GM19351 (cell line): ENCODE results near the gene TMEM51.
A peak's percentile ranks its signal among the peaks of the same experiment; 100 is the strongest.

Experiments used
- ATAC-seq: cut with Tn5 transposase; IDR thresholded peaks from one replicate; pipeline ENCODE4 v1.9.1; 2021; ENCODE audit warnings: mild to moderate bottlenecking, moderate library complexity; ENCODE audit not compliant: unreplicated experiment

The TMEM51 gene

DNA sequence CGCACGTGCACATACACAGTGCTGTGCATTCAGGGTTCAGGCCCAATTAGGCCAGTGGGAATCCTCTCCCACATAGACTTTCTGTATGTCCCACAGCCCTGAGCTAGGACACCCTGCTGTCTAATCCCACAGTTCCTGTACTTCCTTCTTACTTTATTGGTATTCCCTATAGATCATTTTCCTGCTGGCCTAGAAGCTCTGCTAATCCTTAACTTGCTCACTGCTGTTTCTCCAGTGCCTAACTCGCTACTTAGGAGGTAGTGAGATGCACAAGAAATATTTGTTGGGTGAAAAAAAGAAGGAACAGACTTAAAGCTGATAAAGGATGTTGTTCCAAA, 59.4 kb downstream of the TMEM51 start:
- ATAC-seq: no peak

GRCh38 chr1:15213341-15213821, 59.8 kb downstream of the TMEM51 start:
- ATAC-seq: no peak

GRCh38 chr1:15214527-15214926, 61.0 kb downstream of the TMEM51 start:
- ATAC-seq: no peak

- no peak for ATAC-seq
Observed at GRCh38 chr1:15215116-15215515, 61.6 kb downstream of the TMEM51 start.

GRCh38 chr1:15217654-15218053, 64.1 kb downstream of the TMEM51 start:
- ATAC-seq: no peak

DNA sequence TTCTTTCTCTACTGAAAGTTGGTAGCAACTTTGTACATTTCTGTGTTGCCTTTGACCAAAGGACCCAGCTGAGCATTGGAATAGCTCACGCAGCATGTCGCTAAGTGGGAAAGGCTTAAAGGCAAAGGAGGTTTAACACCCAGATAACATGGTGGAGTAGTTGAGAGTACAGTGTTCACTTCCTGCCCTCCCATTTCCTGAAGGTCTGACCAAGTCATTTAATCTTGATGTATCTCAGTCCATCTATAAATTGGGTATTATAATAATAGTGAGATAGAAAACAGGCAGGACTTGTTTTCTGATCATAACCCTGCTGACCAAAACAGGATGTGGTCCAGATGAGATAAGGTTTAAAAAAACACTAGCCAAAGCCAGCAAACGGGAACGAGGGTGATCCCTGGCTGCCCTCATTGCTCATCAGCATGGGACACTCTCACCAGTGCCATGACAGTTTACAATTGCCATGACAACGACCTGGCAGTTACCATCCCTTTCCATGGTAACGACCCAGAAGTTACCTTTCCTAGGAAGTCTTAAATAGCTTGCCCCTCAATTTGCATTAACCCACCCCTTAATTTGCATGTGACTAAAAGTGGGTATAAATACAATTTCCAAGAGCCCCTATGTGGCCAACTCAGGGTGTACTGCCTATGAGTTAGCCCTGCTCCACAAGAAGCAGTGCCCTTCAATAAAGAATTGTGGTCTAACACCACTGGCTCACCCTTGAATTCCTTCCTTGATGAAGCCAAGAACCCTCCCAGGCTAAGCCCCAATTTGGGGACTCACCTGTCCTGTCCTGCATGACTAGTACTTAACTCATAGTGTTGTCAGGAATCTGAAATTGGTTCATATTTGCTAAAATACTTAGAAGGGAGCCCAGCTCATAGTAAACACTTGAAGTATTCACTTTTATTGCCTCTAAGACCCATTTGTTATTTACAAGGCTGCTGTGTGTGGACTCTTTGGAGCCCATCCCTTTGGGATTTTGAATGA, 65.0 kb downstream of the TMEM51 start:
- ATAC-seq: no peak

DNA sequence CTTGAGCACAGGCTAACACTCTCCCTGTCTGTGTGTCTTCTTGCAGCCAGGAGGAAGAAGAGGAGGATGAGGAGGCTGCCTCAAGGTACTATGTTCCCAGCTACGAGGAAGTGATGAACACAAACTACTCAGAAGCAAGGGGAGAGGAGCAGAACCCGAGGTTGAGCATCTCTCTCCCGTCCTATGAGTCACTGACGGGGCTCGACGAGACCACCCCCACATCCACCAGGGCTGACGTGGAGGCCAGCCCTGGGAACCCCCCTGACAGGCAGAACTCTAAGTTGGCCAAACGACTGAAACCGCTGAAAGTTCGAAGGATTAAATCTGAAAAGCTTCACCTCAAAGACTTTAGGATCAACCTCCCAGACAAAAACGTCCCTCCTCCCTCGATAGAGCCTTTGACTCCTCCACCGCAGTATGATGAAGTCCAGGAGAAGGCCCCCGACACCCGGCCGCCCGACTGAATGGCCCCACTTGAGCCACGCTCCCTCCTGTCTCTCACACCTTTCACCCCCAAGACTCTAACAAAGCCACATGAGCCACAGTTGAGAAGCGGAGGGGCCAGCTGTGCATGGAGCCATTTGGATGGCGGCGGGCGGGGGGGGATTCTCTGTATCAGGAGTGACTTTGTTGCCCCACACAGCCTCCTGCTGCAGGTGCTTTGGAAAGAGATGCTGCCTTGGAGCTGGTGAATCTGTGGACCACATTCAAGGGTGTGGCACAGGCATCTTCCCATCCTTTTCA, 65.9 kb downstream of the TMEM51 start:
- no peak for ATAC-seq

DNA sequence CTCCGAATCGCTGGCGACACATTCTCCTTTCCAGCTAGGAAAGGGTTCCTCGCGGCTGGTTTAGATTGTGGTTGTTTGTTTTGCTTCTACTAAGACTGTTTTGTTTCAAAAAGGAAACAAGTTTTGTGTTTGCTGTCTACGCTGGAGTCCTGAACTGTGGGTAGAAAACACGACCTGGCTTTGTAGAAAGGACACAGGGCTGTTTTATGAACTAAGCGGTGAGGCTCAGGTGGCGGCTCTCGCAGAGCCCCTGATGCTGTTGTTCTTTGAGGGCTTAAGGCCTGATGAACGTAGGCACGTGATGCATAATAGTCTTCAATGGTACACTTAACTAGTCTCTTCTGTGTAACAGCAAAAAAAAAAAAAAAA, 66.5 kb downstream of the TMEM51 start:
- ATAC-seq: no peak

DNA sequence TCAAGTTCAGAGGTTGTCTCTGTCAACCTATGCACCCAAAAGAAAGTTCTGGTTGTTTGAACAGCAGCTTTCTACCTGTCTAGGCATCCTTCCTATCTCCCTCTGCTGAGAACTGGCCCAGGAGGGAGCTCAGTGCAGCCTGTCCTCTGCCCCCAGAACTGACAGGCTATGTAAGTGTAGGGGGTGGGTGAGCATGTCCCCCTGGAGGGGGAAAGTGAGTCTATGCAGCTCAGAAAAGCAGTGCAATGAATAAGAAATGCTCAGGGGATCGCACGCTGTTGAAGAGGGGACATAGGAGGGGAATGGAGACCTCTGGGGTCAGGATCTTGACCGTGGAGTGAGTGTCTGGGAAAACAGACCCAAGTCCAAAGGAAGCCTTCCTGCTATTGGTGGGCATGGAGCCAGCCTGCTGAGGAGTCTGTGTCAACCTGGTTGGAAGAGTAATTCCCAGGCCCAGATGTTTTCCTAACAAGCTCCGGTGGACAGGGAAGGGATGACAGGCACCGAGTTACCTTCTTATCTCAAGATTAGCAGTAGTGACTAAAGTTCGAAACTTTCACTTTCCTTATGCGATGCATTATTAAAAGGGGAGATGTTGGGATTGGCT, 67.4 kb downstream of the TMEM51 start:
- no peak for ATAC-seq

- no peak for ATAC-seq
Observed at GRCh38 chr1:15222653-15223303, 69.2 kb downstream of the TMEM51 start.

GRCh38 chr1:15224259-15224869, 70.8 kb downstream of the TMEM51 start:
- ATAC-seq: no peak

DNA sequence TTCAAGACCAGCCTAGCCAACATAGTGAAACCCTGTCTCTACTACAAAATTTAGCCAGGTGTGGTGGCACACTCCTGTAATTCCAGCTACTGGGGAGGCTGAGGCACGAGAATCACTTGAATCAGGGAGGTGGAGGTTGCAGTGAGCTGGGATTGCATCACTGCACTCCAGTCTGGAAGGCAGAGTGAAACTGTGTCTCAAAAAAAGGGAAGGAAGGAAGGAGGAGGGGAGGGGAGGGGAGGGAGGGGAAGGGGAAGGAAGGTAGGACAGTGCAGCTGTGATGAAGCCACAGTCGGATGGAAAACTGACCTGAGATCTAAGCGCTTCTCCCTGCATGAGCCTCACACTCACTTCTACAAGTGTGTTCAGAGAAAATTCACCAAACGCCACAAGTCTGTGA, 71.4 kb downstream of the TMEM51 start:
- ATAC-seq: no peak

DNA sequence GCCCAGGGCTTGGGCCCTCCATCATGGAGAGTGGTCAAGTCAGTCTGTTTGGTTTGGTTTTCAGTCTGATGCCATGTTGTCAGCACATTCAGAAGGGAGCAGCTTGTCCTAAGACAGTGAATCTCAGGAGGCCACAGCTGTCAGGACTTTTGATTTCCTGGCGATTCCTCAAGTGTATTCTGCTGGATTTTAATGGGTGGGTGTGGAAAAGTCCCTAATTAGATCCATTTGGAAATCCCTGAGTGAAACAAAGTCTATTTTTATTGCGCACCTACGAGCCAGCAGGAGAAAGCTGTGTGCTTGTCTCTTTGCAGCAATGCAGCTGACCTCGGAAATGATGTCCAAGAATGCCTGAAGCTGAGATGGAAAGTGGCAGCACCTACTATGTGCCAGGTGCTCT, 71.9 kb downstream of the TMEM51 start:
- ATAC-seq: no peak

- ATAC-seq: no peak
Observed at GRCh38 chr1:15226388-15227255, 73.1 kb downstream of the TMEM51 start.

DNA sequence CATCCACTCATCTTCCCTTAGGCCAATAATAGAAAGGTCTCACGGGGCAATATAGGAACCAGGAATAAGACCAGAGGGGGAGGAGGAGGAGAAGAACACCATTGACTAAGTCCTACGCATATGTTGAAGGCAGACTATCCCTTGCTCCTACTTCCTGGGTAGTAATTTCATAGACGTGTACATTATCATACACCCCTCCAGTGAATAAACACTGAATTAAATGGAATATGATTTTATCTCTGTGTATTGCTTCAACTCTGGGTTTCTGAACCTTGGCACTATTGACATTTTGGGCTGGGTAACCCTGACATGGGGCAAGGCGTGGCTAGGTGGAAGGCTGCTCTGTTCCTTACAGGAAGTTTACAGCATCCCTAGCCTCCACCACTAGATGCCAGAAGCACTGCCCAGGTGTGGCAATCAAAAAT, 76.2 kb downstream of the TMEM51 start:
- no peak for ATAC-seq

GRCh38 chr1:15231714-15232201, 78.2 kb downstream of the TMEM51 start:
- peak; percentile 89 for ATAC-seq

DNA sequence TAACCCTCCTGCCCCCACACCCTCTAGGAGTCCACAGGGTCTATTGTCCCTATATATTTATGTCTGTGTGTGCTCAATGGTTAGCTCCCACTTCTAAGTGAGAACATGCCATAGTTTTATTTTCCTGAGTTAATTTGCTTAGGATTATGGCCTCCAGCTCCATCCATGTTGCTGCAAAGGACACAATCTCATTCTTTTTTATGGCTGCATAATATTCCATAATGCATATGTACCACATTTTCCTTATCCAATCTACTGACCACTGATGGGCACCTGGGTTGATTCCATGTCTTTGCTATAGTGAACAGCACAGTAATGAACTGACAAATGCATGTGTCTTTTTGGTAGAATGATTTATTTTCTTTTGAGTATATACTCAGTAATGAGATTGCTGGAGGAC, 80.1 kb downstream of the TMEM51 start:
- no peak for ATAC-seq

DNA sequence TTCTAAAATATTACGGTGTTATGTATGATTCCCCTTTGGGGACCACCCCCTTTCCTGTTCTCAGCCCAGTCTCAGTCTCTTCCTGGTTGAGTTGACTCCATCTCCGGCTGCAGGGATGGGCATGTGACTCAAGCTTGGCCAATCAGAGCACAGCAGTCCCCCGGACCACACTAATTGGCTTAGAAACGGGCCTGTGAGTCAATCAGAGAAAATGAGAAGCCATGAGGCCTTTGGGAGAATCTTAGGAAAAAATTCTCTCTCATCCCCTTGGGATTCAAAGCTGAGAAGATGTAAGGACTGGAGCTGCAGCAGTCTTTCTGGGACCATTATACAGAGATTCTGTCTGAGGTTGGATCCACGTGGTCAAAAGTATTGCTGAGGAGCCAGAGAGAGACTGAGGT, 82.8 kb downstream of the TMEM51 start:
- no peak for ATAC-seq

GRCh38 chr1:15236746-15237145, 83.2 kb downstream of the TMEM51 start:
- no peak for ATAC-seq

GRCh38 chr1:15238789-15239188, 85.2 kb downstream of the TMEM51 start:
- ATAC-seq: no peak
